ENCODE data around the gene LGR5.

DNA sequence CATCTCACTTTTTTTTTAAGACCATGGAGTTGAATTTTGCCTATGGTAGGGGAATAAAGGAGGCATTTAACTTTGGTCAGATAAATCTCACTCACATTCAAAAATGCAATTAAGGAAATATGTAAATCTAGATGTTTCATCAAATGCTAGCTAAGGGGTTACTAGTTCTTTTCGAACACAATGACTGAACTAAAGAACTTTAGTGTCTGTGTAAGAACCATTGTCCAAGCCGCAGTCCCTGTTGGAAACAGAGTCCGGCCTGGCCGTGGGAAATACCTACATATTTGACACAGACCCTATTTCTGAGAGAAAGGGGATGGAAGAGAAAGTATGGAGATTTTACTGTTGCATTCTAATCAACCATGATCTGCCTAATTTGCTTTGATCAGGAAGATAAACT, 17.4 kb downstream of the LGR5 start:
- TF ChIP-seq, protein P1, sequence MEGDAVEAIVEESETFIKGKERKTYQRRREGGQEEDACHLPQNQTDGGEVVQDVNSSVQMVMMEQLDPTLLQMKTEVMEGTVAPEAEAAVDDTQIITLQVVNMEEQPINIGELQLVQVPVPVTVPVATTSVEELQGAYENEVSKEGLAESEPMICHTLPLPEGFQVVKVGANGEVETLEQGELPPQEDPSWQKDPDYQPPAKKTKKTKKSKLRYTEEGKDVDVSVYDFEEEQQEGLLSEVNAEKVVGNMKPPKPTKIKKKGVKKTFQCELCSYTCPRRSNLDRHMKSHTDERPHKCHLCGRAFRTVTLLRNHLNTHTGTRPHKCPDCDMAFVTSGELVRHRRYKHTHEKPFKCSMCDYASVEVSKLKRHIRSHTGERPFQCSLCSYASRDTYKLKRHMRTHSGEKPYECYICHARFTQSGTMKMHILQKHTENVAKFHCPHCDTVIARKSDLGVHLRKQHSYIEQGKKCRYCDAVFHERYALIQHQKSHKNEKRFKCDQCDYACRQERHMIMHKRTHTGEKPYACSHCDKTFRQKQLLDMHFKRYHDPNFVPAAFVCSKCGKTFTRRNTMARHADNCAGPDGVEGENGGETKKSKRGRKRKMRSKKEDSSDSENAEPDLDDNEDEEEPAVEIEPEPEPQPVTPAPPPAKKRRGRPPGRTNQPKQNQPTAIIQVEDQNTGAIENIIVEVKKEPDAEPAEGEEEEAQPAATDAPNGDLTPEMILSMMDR (conservative IDR thresholded peaks at IDR 0.05) = no peak
- no peak for TF ChIP-seq ZFX (IDR thresholded peaks at IDR 0.05)

All from C4-2B (cell line).